CD14-positive monocyte (primary cell): ENCODE data around the gene CYP46A1. TPM values are rescaled to one million over a fixed set of nuclear protein-coding genes. Genes with fewer than 3 reads are reported as not detected.

Experiments
- DNase-seq, 3 donors: peaks; one replicate each; pipeline ENCODE4 v3.0.0-alpha.2; 2011 to 2022
- H2AFZ ChIP-seq: 2 replicates; pipeline ENCODE4 v1.6.0; 2012; ENCODE audit warnings: mild to moderate bottlenecking, low read depth, low read length, inconsistent platforms; ENCODE audit not compliant: insufficient read depth, poor library complexity, severe bottlenecking
- H3K27ac ChIP-seq, 2 donors: 1 replicate in 1 of 2; 2 replicates in 1 of 2; pipeline ENCODE4 v1.5.1; 2012 to 2013; ENCODE audit warnings: low read length in 2 of 2, control low read depth in 1 of 2, inconsistent platforms in 1 of 2, low read depth in 1 of 2, mild to moderate bottlenecking in 1 of 2
- H3K27me3 ChIP-seq, 2 donors: one replicate each; pipeline versions ENCODE4 v1.6.0 to v1.6.1; 2011 to 2013; ENCODE audit warnings: low read length in 2 of 2; ENCODE audit not compliant: control insufficient read depth in 2 of 2, insufficient read depth in 2 of 2
- H3K36me3 ChIP-seq, 2 donors: replicated peaks in 1 of 2; 1 replicate in 1 of 2; 2 replicates in 1 of 2; pipeline versions ENCODE4 v1.5.1 to v1.6.1; 2012 to 2013; ENCODE audit warnings: low read length in 2 of 2, control low read depth in 1 of 2, inconsistent platforms in 1 of 2, mild to moderate bottlenecking in 1 of 2; ENCODE audit not compliant: insufficient read depth in 2 of 2, control insufficient read depth in 1 of 2
- H3K4me1 ChIP-seq, 2 donors: 1 replicate in 1 of 2; 2 replicates in 1 of 2; pipeline versions ENCODE4 v1.5.1 to v1.6.1; 2012 to 2013; ENCODE audit warnings: low read length in 2 of 2, control low read depth in 1 of 2, inconsistent platforms in 1 of 2, mild to moderate bottlenecking in 1 of 2, moderate library complexity in 1 of 2; ENCODE audit not compliant: insufficient read depth in 2 of 2, control insufficient read depth in 1 of 2
- H3K4me2 ChIP-seq: replicated peaks from 2 replicates; pipeline ENCODE3; 2012; ENCODE audit warnings: low read length, moderate library complexity, mild to moderate bottlenecking; ENCODE audit not compliant: poor library complexity, severe bottlenecking; ENCODE audit errors: extremely low read depth
- H3K4me3 ChIP-seq, 3 experiments: fragments of 200-600 bp in 1 of 3; sonication (generic) in 1 of 3; replicated peaks in 1 of 3; 1 replicate in 2 of 3; 2 replicates in 1 of 3; pipeline ENCODE4 v1.5.1; 2011 to 2013; ENCODE audit warnings: low read length in 3 of 3, mild to moderate bottlenecking in 3 of 3, control low read depth in 2 of 3, low read depth in 2 of 3, inconsistent platforms in 1 of 3, moderate library complexity in 1 of 3
- H3K79me2 ChIP-seq: 2 replicates; pipeline ENCODE4 v1.6.0; 2012; ENCODE audit warnings: mild to moderate bottlenecking, control low read depth, inconsistent platforms, low read length, moderate library complexity; ENCODE audit not compliant: insufficient read depth
- H3K9ac ChIP-seq: 2 replicates; pipeline ENCODE4 v1.6.0; 2017; ENCODE audit warnings: low read length, mild to moderate bottlenecking; ENCODE audit not compliant: insufficient read depth, poor library complexity, severe bottlenecking
- H3K9me3 ChIP-seq, 2 donors: replicated peaks in 1 of 2; 1 replicate in 1 of 2; 2 replicates in 1 of 2; pipeline versions ENCODE4 v1.5.1 to v1.6.1; 2012 to 2013; ENCODE audit warnings: low read length in 2 of 2, control low read depth in 1 of 2; ENCODE audit not compliant: control insufficient read depth in 1 of 2, insufficient read depth in 1 of 2
- H4K20me1 ChIP-seq: 2 replicates; pipeline ENCODE4 v1.6.0; 2012; ENCODE audit warnings: mild to moderate bottlenecking, low read length, control low read depth, moderate library complexity; ENCODE audit not compliant: insufficient read depth
- H3K27ac Mint-ChIP-seq, 7 donors: one replicate each; pipeline ENCODE4 v1.8.0; 2020; ENCODE audit warnings: mild to moderate bottlenecking in 7 of 7, mixed read lengths in 7 of 7, moderate library complexity in 6 of 7, inconsistent platforms in 2 of 7
- H3K27me3 Mint-ChIP-seq, 3 donors: one replicate each; pipeline ENCODE4 v1.8.0; 2021 to 2022; ENCODE audit warnings: low read depth in 3 of 3, mild to moderate bottlenecking in 3 of 3, mixed read lengths in 3 of 3, moderate library complexity in 3 of 3, inconsistent platforms in 1 of 3
- H3K36me3 Mint-ChIP-seq, 2 donors: one replicate each; pipeline ENCODE4 v1.8.0; 2020; ENCODE audit warnings: mixed read lengths in 2 of 2, inconsistent platforms in 1 of 2, mild to moderate bottlenecking in 1 of 2
- H3K4me1 Mint-ChIP-seq: one replicate; pipeline ENCODE4 v1.8.0; 2020; ENCODE audit warnings: mild to moderate bottlenecking, mixed read lengths
- H3K4me3 Mint-ChIP-seq, 2 donors: one replicate each; pipeline ENCODE4 v1.8.0; 2020; ENCODE audit warnings: mild to moderate bottlenecking in 2 of 2, mixed read lengths in 2 of 2, moderate library complexity in 1 of 2
- H3K9me3 Mint-ChIP-seq, 7 donors: one replicate each; pipeline ENCODE4 v1.8.0; 2020 to 2022; ENCODE audit warnings: mixed read lengths in 7 of 7, mild to moderate bottlenecking in 6 of 7, moderate library complexity in 6 of 7, inconsistent platforms in 2 of 7
- CTCF ChIP-seq: fragments of 200-600 bp; IDR thresholded peaks from one replicate; pipeline ENCODE4 v1.8.0; 2022; ENCODE audit warnings: antibody characterized with exemption, mild to moderate bottlenecking
- WGBS: methylation state at CpG from one replicate; pipeline ENCODE4 v1.1.5; 2013; ENCODE audit warnings: missing lambda C conversion rate; ENCODE audit not compliant: insufficient coverage; 5-methylcytosine and 5-hydroxymethylcytosine counted together
- intact Hi-C, 2 donors: fragments of 100-400 bp; cut with micrococcal nuclease; formaldehyde crosslinking; loops; one replicate each; pipeline versions ENCODE4 v1.15.0 to v1.15.1; 2023
- polyA plus RNA-seq, 3 donors: library from polyadenylated mRNA; depleted of rRNA in 1 of 3; unstranded in 2 of 3; stranded (reverse) in 1 of 3; fragments of 300-500 nt in 2 of 3; fragments of >200 nt in 1 of 3; fragmentation: Illumina TruSeq in 2 of 3; gene quantifications; 1 replicate in 2 of 3; 2 replicates in 1 of 3; pipeline ENCODE4 v1.2.3, GENCODE V29; 2012 to 2021

The CYP46A1 gene
- polyA plus RNA-seq, 3 donors: not detected

DNA sequence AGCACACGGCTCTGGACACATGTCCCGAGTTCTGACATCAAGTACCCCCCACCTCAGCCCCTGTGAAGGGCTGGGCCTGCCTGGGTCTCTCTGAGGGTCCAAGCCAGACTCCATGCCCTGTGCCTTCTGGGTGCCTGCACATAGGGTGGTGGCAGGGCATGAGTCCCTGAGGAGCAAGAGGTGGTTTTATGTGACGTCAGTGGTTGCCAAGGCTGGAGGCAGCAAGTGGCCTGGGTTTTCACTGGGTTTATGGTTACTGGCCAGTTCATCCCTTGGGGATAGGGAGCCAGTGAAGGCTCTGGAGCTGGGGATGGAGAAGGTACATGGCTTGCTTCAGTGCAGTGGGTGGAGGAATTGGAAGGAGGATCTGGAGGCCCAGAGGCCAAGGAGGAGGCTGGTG lies 58.0 kb downstream of the CYP46A1 start:
- no peaks in the 10 kb centered on the region for H3K36me3 Mint-ChIP-seq
- H3K9me3 Mint-ChIP-seq: no peaks in the 10 kb centered on the region
- H3K27ac ChIP-seq: no peak overlapping the region
- H3K9me3 ChIP-seq: no peaks in the 10 kb centered on the region
- 91% methylated on average over 1 of the region's 3 CpGs for WGBS
- TF ChIP-seq CTCF: no peak
- H3K4me3 Mint-ChIP-seq: no peak overlapping the region
- H3K36me3 ChIP-seq: no peaks in the 10 kb centered on the region
- peaks cover 1 to 28% of the 10 kb centered on the region in 2 donors for H3K27me3 ChIP-seq
- no peaks in the 10 kb centered on the region for H3K4me1 Mint-ChIP-seq
- H3K9ac ChIP-seq: no peak overlapping the region
- no peaks in the 10 kb centered on the region for H4K20me1 ChIP-seq
- no peak overlapping the region for H3K4me3 ChIP-seq
- H3K27ac Mint-ChIP-seq: peak overlapping the region in 1 of 7 donors; percentile 31
- no peak for DNase-seq
- H3K4me1 ChIP-seq: no peaks in the 10 kb centered on the region
- no peak overlapping the region for H2AFZ ChIP-seq
- intact Hi-C loops: no loop called here
- H3K27me3 Mint-ChIP-seq: peaks cover 43 to 59% (median 54%) of the 10 kb centered on the region in 3 donors
- no peaks in the 10 kb centered on the region for H3K79me2 ChIP-seq
- no peak overlapping the region for H3K4me2 ChIP-seq

DNA sequence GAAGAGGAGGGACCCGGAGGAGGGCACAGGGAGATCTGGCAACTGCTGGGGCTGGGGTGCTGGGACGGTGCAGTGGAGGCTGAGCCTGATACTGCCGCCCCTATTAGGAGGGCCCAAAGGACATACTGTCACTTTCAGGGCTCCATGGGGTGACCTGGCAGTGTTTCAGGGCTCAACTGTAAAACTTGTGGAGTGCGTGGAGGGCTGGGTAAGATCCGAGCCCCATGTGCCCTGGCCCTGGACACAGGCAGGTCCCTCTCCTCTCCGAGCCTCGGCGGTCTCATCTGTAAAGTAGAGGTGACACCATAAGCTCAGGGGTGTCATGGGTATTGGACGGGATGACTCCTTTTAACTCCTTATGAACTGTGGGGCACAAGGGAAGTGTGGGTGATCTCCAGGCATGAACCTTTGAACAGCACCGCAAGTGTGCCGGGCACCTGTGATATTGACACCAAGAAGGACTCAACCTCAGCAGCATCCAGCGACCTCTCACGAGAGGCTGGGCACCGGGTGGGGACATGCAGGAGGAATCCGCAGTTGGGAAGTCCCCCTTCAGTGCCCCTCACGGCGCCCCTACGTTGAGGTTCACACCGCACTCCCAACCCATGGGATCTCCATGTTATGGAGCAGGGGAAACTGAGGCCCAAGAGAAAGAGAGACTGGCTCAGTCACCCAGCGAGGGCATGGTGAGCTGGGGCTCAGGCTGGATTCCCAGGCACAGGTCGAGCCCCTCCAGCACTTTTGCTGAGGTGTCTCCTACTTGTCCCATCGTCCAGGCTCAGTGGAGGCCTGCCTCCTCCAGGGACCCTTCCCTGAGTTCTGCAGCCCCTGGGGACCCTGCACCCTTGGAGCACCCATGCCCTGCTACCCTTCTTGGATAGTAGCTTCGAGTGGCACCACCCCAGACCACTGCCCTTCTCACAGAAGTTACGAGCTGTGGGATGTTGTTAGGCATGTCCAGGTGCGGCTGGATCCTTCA lies 58.7 kb downstream of the CYP46A1 start:
- Mint-ChIP-seq H3K27ac (peak overlapping the region in 1 of 7 donors; percentile 31), H3K27me3 (peaks cover 42 to 59% (median 50%) of the 10 kb centered on the region in 3 donors), H3K9me3 (no peaks in the 10 kb centered on the region), H3K4me3 (no peak overlapping the region), H3K36me3 (no peaks in the 10 kb centered on the region), H3K4me1 (no peaks in the 10 kb centered on the region)
- Histone ChIP-seq H3K79me2 (no peaks in the 10 kb centered on the region), H3K27ac (no peak overlapping the region), H2AFZ (no peak overlapping the region), H4K20me1 (no peaks in the 10 kb centered on the region), H3K9me3 (no peaks in the 10 kb centered on the region), H3K4me1 (no peaks in the 10 kb centered on the region), H3K4me3 (no peak overlapping the region), H3K4me2 (no peak overlapping the region), H3K27me3 (peaks cover 0 to 22% of the 10 kb centered on the region in 2 donors), H3K36me3 (no peaks in the 10 kb centered on the region), H3K9ac (no peak overlapping the region)
- no peak for DNase-seq
- intact Hi-C loops: no loop called here
- no peak for TF ChIP-seq CTCF
- 95% methylated on average over 21 of the region's 25 CpGs for WGBS
